Stimulated activated CD4-positive, alpha-beta T cell treated with anti-CD3 and anti-CD28 coated beads, TNF-alpha, amount 100 ng/mL, for 1 hour (primary cell): ENCODE results near the gene GLTPD2.

Source experiments
- DNase-seq, 3 donors: peaks; one replicate each; pipeline ENCODE4 v3.0.0-alpha.2; 2020; ENCODE audit warnings: low read depth in 3 of 3, low spot score in 1 of 3

Gene GLTPD2

GRCh38 chr17:4771519-4772234 is 17.1 kb upstream of the GLTPD2 start, which contains the start of gene TM4SF5:
TSS of gene TM4SF5 (plus strand) at chr17:4771886. CDS start at chr17:4771923, 37 bp downstream.
- no peak for DNase-seq

- DNase-seq = no peak
Observed at GRCh38 chr17:4772235-4772613, 16.5 kb upstream of the GLTPD2 start.

GRCh38 chr17:4777969-4778760 is 10.6 kb upstream of the GLTPD2 start:
- no peak for DNase-seq

- no peak for DNase-seq
Observed at GRCh38 chr17:4780325-4780955, 8.3 kb upstream of the GLTPD2 start.

DNA sequence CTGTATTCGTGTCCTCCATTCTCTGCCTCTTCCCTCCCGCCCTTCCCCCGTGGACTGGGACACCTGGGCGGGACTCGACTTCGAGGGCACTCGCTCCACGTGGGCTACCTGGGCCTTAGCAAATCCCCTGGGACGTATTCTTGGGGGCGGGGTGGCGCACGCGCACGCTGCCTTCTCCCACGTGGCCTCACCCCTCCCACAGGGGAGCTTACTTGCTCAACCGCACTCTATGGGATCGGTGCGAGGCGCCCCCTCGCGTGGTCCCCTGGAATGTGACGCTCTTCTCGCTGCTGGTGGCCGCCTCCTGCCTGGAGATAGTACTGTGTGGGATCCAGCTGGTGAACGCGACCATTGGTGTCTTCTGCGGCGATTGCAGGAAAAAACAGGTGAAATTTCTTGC is 6.1 kb upstream of the GLTPD2 start:
- no peak for DNase-seq

DNA sequence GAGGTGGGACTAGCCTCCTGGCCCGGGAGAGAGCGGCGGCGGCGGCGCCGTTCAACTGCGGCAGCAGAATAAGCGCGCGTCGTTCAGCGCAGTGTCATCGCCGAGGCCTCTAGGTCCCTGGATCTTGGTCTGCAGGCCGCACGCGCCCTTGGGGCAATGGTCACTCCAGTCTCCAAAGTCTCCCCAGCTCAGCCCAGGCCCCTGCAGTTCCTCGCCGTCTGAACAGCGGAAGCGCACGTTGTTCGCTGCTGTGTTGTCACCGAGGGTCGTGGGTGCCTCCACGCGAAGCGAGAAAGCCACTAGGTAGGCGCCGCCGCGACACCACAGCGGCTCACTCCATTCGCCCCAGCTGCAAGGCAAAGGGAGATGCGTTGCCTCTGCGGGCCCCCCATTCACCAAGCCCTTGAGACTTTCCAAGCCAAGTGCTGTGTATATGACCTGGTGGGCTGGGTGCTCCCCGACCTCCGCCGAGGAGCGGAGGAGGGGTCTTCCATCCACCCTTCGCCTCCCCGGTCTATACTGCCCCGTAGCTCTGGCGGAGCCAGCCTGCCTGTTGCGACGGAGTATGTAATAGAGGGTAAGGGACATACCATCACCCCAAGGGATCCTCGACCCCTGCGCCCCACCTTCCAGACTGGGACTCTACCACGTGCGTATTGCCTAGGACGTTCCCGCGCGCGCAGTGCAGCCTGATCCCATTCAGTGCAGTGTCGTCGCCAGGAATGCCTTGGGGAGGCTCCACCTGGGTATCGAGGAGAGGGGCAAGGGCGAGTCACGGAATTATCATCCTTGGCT is 3.3 kb upstream of the GLTPD2 start:
- no peak for DNase-seq

DNA sequence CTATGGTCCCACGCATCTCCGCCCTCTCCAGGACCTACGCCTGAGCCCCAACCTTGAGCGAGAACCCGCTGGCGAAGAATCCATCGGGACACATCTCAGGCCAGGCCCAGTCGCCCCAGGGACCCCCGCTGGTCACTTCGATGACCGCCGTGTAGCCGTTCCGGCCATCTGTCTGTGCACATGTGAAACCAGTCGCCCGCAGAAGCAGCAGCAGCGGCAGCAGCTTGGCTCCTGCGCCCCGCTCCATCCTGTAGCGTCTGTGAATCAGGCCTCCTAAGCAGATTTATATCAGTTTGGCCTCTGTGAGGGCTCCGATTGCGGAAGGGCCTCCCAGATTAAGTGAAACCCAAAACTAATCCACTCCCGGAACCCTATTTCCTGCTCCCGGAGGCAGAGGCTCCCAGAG is 2.7 kb upstream of the GLTPD2 start, which contains the start of gene VMO1:
VMO1 (minus strand) TSS at position 259 of the 406 bp plus-strand sequence; CDS start at position 247, 12 bp downstream.
- DNase-seq = no peak

DNA sequence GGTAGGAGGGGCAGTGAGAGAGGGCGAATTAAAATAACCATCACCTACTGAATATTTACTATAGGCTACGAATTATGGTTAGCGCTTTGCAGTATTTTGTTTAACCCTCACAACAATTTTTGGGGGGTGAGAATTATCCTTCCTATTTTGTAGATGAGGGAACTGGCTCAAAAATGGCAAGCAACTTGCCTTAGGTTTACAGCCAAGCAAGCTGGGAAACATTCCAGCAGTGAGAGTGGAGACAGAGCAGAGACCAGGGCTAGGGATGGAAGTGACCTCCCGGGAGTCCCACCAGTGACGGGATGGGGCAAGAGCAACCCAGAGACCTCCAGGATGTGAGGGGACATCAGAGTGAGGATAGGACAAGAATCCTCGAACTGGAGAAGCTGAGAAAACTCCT is 2.2 kb upstream of the GLTPD2 start:
- no peak for DNase-seq

- no peak for DNase-seq
Observed at GRCh38 chr17:4788159-4788806, 481 bp upstream of the GLTPD2 start.

DNA sequence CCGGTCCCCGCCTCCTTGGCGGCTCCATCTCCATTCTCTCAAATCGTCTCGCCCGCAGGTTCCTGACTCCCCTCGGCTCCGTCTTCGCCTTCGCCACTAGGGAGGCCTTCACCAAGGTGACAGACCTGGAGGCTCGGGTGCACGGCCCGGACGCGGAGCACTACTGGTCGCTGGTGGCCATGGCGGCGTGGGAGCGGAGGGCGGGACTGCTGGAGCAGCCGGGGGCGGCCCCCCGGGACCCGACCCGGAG is 862 bp downstream of the GLTPD2 start:
- no peak for DNase-seq

DNA sequence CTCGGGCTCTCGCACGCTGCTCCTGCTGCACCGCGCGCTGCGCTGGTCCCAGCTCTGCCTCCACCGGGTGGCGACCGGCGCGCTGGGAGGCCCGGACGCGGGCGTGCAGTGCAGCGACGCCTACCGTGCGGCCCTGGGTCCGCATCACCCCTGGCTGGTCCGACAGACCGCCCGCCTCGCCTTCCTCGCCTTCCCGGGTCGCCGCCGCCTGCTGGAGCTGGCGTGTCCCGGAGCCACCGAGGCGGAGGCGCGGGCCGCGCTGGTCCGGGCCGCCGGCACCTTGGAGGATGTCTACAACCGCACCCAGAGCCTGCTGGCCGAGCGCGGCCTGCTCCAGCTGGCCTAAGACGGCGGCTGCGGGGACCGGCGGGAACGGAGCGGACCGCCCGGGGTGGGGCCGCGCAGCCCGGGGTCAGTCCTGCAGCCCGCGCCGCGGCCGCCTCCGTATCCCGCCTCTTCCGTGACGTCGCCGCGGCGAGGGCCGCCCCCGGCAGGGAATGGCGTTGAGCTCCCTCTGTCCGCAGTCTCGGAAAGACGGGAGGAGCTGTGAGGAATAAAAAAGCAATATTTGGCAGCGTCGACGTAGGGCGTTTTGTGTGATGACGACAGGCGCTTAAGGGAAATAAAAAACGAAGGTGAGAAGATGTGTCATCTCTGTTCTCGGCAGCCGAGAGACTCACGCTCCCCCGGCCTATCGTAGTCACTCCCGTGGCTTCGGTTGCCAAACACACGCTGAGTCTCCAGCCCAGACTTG is 1.4 kb downstream of the GLTPD2 start:
- peak; percentile 38 to 61 (median 56) for DNase-seq

GRCh38 chr17:4790705-4791088 is 1.9 kb downstream of the GLTPD2 start:
- no peak for DNase-seq

DNA sequence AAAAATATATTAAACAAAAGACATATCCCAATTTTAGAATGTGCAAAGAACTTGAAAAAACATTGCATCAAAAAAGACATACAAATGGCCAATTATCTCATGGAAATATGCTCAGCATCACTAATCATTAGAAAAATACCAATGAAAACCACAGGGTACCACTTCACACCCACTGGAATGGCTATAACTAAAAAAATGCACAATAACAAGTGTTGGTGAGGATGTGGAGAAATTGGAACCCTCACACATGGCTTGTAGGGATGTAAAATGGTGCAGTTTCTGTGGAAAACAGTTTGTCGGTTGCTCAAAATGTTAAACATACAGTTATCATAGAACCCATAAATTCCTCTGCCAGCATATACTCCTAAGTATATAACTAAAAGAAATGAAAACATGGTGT is 6.4 kb downstream of the GLTPD2 start:
- no peak for DNase-seq

DNA sequence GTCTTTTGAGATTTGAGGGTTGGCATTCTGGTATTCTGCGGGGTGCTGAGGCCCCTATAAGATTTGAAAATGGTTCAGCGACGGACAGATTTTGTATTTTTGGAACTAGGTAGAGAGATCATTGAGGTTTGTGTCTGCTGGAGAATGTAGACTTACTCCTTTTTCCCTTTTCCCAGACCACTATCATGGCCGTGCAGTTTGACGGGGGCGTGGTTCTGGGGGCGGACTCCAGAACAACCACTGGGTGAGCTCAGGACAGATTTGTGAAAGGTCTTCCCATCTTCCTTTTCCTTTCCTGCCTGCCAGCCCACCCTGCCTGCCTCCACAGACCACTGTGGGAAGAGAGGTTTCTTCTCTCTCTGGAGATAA is 7.8 kb downstream of the GLTPD2 start:
- no peak for DNase-seq

- no peak for DNase-seq
Observed at GRCh38 chr17:4800462-4801196, 11.9 kb downstream of the GLTPD2 start.

GRCh38 chr17:4802228-4802627 is 13.5 kb downstream of the GLTPD2 start, which contains the start of gene C17orf114:
TSS of gene C17orf114 (minus strand) at chr17:4802328.
- DNase-seq = no peak

GRCh38 chr17:4806456-4806776 is 17.7 kb downstream of the GLTPD2 start:
- DNase-seq = no peak

GRCh38 chr17:4806777-4807604 is 18.2 kb downstream of the GLTPD2 start, which contains the start of gene PLD2:
TSS of gene PLD2 (plus strand) at chr17:4807152. CDS start at chr17:4807773, 621 bp downstream.
- peak; percentile 64 to 80 (median 70) for DNase-seq
